GM18505 (cell line): ENCODE results near the gene GIPC3.

Experiments used
- ATAC-seq: cut with Tn5 transposase; IDR thresholded peaks from one replicate; pipeline ENCODE4 v1.9.1; 2021; ENCODE audit not compliant: unreplicated experiment
- POLR2A ChIP-seq: IDR thresholded peaks from 4 replicates; pipeline ENCODE4 v1.6.1; 2011; ENCODE audit warnings: borderline replicate concordance; ENCODE audit not compliant: insufficient read depth, insufficient read length; ENCODE audit errors: extremely low read depth

GIPC3 gene

DNA sequence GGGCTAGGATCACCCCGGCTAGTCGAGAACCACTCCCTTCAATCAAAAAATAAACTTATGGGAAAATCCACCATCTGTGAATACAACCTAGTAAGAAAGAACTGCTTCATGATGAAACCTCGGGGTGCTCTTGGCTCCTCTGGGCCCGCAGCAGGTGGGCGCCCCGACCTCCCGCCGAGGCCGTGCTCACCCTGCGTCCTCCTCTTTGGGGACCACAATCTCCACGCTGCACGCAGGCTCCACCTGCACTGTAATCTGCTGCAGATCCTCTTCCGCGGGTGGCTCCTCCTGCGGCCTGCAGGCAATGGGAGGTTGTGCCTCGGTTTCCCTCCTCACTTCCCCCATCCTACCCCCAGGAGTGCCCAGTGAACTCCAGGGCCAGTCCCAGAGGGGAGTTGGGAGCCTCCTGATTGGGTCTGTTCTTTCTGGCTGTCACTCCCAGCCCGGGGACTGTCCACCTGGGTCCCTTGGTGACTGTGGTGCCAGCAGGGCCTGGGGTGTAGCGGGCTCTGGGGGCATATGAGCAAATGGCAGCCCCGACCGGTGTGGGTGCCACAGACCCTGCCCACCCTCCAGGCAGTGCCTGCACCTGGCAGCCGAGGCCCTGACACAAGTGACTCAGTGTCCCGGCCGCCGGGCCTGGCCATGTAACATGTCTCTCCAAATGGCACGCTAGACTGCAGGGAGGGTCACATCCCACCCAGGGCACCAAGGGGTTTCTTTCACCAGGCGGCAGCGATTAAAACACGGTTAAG lies 56.4 kb downstream of the GIPC3 start:
- no peak for ATAC-seq
- TF ChIP-seq POLR2A, result no peak

- no peak for TF ChIP-seq POLR2A
- ATAC-seq, result no peak
These were observed 57.0 kb downstream of the GIPC3 start for GRCh38 chr19:3642296-3642695.
